IMR-90 (cell line): Measurements from ENCODE around the gene CIDEC. TPM values are rescaled to one million over a fixed set of nuclear protein-coding genes. Genes with fewer than 3 reads are reported as not detected.
"Not testable (repeated sequence)": the region's sequence is repeated elsewhere in the genome, so short reads cannot be mapped to it uniquely, and the experiment has no call there.

Source experiments
- ATAC-seq: fragments of 200-7000 bp; cut with Tn5 transposase; 2 replicates; pipeline ENCODE4 v1.9.1; 2020; ENCODE audit warnings: low read depth, mild to moderate bottlenecking, moderate library complexity
- BruUV-seq: library from RNA; stranded (reverse); fragments of 400-500 nt; replicated peaks from 2 replicates; lab custom pipeline; 2021; lab: Mats Ljungman, UMichigan
- CTCF ChIA-PET: fragments of 300-600 bp; formaldehyde crosslinking; extraction: SDS; loops from one replicate; lab custom pipeline; 2021; ENCODE audit warnings: antibody characterized with exemption; lab: Yijun Ruan, JAX
- POLR2A ChIA-PET: fragments of 300-600 bp; sonication (Branson Sonifier 250); formaldehyde crosslinking; loops from one replicate; lab custom pipeline; 2022; ENCODE audit warnings: antibody characterized with exemption; ENCODE audit not compliant: unreplicated experiment; lab: Charles Lee
- DNase-seq: peaks from one replicate; pipeline ENCODE4 v3.0.0; 2013
- H2AFZ ChIP-seq: replicated peaks from 2 replicates; pipeline ENCODE3; 2013; ENCODE audit warnings: low read length, mild to moderate bottlenecking; ENCODE audit not compliant: poor library complexity
- H2AK5ac ChIP-seq: 2 replicates; pipeline ENCODE4 v1.6.1; 2013; ENCODE audit warnings: low read depth, low read length, inconsistent platforms
- H2AK9ac ChIP-seq: replicated peaks from 2 replicates; pipeline ENCODE3; 2013; ENCODE audit warnings: mild to moderate bottlenecking, low read depth, low read length, moderate library complexity; ENCODE audit not compliant: poor library complexity
- H2BK120ac ChIP-seq: 2 replicates; pipeline ENCODE4 v1.6.1; 2013; ENCODE audit warnings: low read depth, low read length, inconsistent platforms
- H2BK15ac ChIP-seq: 3 replicates; pipeline ENCODE4 v1.6.1; 2013; ENCODE audit warnings: low read depth, low read length, inconsistent platforms
- H2BK20ac ChIP-seq: 2 replicates; pipeline ENCODE4 v1.6.1; 2013; ENCODE audit warnings: low read depth, mild to moderate bottlenecking, inconsistent platforms, low read length, moderate library complexity
- H2BK5ac ChIP-seq: 2 replicates; pipeline ENCODE4 v1.6.1; 2013; ENCODE audit warnings: mild to moderate bottlenecking, low read depth, low read length, inconsistent platforms; ENCODE audit not compliant: poor library complexity, severe bottlenecking
- H3K14ac ChIP-seq: replicated peaks from 2 replicates; pipeline ENCODE4 v1.6.1; 2013; ENCODE audit warnings: low read depth, low read length, inconsistent platforms
- H3K18ac ChIP-seq: 2 replicates; pipeline ENCODE4 v1.6.1; 2013; ENCODE audit warnings: low read depth, low read length, control low read depth
- H3K23ac ChIP-seq: 2 replicates; pipeline ENCODE4 v1.6.1; 2013; ENCODE audit warnings: low read depth, low read length, inconsistent platforms
- H3K27ac ChIP-seq: 2 replicates; pipeline ENCODE4 v1.5.1; 2013; ENCODE audit warnings: mild to moderate bottlenecking, control low read depth, low read length; ENCODE audit not compliant: insufficient read depth
- H3K27me3 ChIP-seq: 2 replicates; pipeline ENCODE4 v1.6.1; 2013; ENCODE audit warnings: low read length; ENCODE audit not compliant: control insufficient read depth, insufficient read depth
- H3K36me3 ChIP-seq: 2 replicates; pipeline ENCODE4 v1.6.1; 2013; ENCODE audit warnings: low read length, mixed read lengths; ENCODE audit not compliant: control insufficient read depth, insufficient read depth
- H3K4ac ChIP-seq: 2 replicates; pipeline ENCODE4 v1.6.1; 2013; ENCODE audit warnings: low read depth, low read length, inconsistent platforms
- H3K4me1 ChIP-seq: 2 replicates; pipeline ENCODE4 v1.6.1; 2013; ENCODE audit warnings: low read length, mixed read lengths; ENCODE audit not compliant: control insufficient read depth, insufficient read depth
- H3K4me2 ChIP-seq: 2 replicates; pipeline ENCODE4 v1.6.1; 2013; ENCODE audit warnings: low read depth, mild to moderate bottlenecking, control low read depth, low read length, moderate library complexity
- H3K4me3 ChIP-seq: 2 replicates; pipeline ENCODE4 v1.5.1; 2013; ENCODE audit warnings: low read depth, mild to moderate bottlenecking, control low read depth, low read length, moderate library complexity; ENCODE audit not compliant: insufficient read depth
- H3K56ac ChIP-seq: 2 replicates; pipeline ENCODE4 v1.6.1; 2013; ENCODE audit warnings: low read length, inconsistent platforms; ENCODE audit not compliant: insufficient read depth; ENCODE audit errors: extremely low read depth
- H3K79me1 ChIP-seq, 2 experiments: 2 replicates each; pipeline ENCODE4 v1.6.1; 2013; ENCODE audit warnings: low read length in 2 of 2, inconsistent platforms in 1 of 2, low read depth in 1 of 2
- H3K9ac ChIP-seq: 2 replicates; pipeline ENCODE4 v1.6.1; 2013; ENCODE audit warnings: low read depth, low read length, control low read depth
- H3K9me1 ChIP-seq: 2 replicates; pipeline ENCODE4 v1.6.1; 2013; ENCODE audit warnings: low read length, inconsistent platforms; ENCODE audit not compliant: insufficient read depth
- H3K9me3 ChIP-seq: 2 replicates; pipeline ENCODE4 v1.6.1; 2013; ENCODE audit warnings: low read length; ENCODE audit not compliant: control insufficient read depth, insufficient read depth
- H4K20me1 ChIP-seq: 2 replicates; pipeline ENCODE4 v1.6.1; 2013; ENCODE audit warnings: low read length, inconsistent platforms; ENCODE audit not compliant: insufficient read depth
- H4K5ac ChIP-seq: 2 replicates; pipeline ENCODE4 v1.6.1; 2013; ENCODE audit warnings: mild to moderate bottlenecking, low read depth, low read length, control low read depth
- H4K8ac ChIP-seq, 2 experiments: 2 replicates each; pipeline ENCODE4 v1.6.1; 2013; ENCODE audit warnings: low read depth in 2 of 2, low read length in 2 of 2, control low read depth in 1 of 2, inconsistent platforms in 1 of 2
- H4K91ac ChIP-seq: 2 replicates; pipeline ENCODE4 v1.6.1; 2013; ENCODE audit warnings: low read depth, low read length, inconsistent platforms; ENCODE audit not compliant: insufficient read depth
- WGBS, 2 experiments: methylation state at CpG; one replicate each; pipeline versions ENCODE4 v1.1.5 to v1.1.7; 2013; ENCODE audit warnings: missing lambda C conversion rate in 2 of 2; ENCODE audit not compliant: insufficient read length in 1 of 2; ENCODE audit errors: extremely low coverage in 2 of 2; 5-methylcytosine and 5-hydroxymethylcytosine counted together
- dilution Hi-C: fragments of 300-500 bp; cut with HindIII; formaldehyde crosslinking; loops from one replicate; pipeline ENCODE4 v1.14.3; 2018; ENCODE audit warnings: low sequenced_read_pairs; ENCODE audit not compliant: unreplicated experiment
- in situ Hi-C: fragments of 300-500 bp; cut with MboI; formaldehyde crosslinking; loops from 3 replicates; pipeline ENCODE4 v1.14.3; 2019; ENCODE audit warnings: low sequenced_read_pairs, inconsistent platforms, mixed read lengths
- intact Hi-C: fragments of 100-400 bp; cut with micrococcal nuclease; formaldehyde crosslinking; loops from 2 replicates; pipeline ENCODE4 v1.10.0; 2022
- polyA plus RNA-seq, 3 experiments: library from polyadenylated mRNA; depleted of rRNA; stranded (reverse); fragments of >200 nt; gene quantifications; 2 replicates each; pipeline ENCODE4 v1.2.3, GENCODE V29; 2012; ENCODE audit warnings: low replicate concordance in 1 of 3
- total RNA-seq: library from RNA; depleted of rRNA; stranded (reverse); fragments of >200 nt; gene quantifications from 2 replicates; pipeline ENCODE4 v1.2.3, GENCODE V29; 2012

Gene CIDEC
- total and polyA plus RNA-seq, 2 of the 4 experiments (the other 2 are of a cell fraction) = 0.09 TPM; not detected in 1

GRCh38 chr3:9854291-9854940 is 25.6 kb downstream of the CIDEC start:
- H3K14ac ChIP-seq = not testable (repeated sequence)

More at GRCh38 chr3:9854291-9854940, 25.6 kb downstream of the CIDEC start:
- H3K9me1 ChIP-seq, H3K18ac ChIP-seq, H2BK15ac ChIP-seq, H4K5ac ChIP-seq, POLR2A ChIA-PET, H3K4me2 ChIP-seq, H3K79me1 ChIP-seq, H3K4me3 ChIP-seq, H3K56ac ChIP-seq, H3K9ac ChIP-seq, H3K4me1 ChIP-seq, H2BK20ac ChIP-seq, dilution Hi-C loops, H3K23ac ChIP-seq, H2AK5ac ChIP-seq, in situ Hi-C loops, H4K20me1 ChIP-seq, H3K9me3 ChIP-seq, BruUV-seq, intact Hi-C loops, H4K91ac ChIP-seq, H2AFZ ChIP-seq, H2AK9ac ChIP-seq, H3K27me3 ChIP-seq, H2BK120ac ChIP-seq, H2BK5ac ChIP-seq, H4K8ac ChIP-seq, H3K27ac ChIP-seq, H3K36me3 ChIP-seq, DNase-seq, H3K4ac ChIP-seq, ATAC-seq: not testable (repeated sequence)
- CTCF ChIA-PET = interaction anchor here (1.1 kb wide), 1 partner anchor 11 kb away, joined by 3 read pairs; the partner anchor contains the start of gene RPUSD3
- WGBS, 2 experiments = no CpG with 5 or more reads among the region's 11 CpGs
